Measurements from ENCODE around the gene HSPB8.

HSPB8 gene

DNA sequence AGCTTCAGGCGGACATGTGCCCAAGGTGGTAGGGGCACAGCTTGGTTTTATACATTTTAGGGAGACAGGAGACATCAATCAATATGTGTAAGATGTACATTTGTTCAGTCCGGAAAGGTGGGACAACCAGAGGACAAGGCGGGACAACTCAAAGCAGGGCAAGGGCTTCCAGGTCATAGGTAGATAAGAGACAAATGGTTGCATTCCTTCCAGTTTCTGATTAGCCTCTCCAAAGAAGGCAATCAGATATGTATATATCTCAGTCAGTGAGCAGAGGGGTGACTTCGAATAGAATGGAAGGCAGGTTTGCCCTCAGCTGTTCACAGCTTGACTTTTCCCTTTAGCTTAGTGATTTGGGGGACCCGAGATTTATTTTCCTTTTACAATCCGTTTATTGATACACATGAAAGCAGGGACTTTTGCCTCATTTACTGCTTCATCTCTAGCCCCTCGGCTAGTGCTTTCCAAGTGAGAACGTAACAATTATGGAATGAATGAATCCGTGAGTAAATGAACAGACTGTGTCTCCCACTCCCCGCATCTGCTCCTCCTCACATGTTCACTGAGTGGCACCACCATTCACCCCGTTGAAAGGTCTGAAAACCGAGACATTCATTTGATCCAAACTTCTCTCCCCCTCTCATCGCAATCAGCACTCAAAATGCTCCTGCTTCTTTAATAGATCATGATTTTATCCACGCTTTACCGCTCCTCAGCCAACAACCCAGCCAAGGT lies 6.9 kb upstream of the HSPB8 start:
- no peak for DNase-seq

DNA sequence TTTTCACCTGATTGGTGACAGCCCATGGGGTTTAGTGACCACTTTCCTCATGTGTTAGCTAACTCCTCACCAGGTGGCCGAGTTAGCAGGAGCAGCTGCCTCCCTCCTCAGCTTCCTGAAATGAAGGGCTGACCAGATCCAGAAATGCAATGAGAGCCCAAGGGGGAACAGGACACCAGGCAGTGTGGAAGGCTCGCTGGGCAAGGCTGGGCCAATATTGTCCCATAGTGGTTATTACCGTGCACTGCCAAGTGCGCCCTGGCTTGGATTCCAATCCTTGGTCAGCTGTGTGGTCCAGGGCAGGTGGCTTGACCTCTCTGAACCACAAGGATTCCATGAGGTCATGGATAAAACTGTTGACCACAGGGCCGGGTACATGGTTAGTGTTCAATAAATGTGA lies 3.6 kb upstream of the HSPB8 start:
- no peak for DNase-seq

GRCh38 chr12:119176267-119177055 lies 2.3 kb upstream of the HSPB8 start:
- DNase-seq, result peak in 1 of 3 donors; percentile 0

DNA sequence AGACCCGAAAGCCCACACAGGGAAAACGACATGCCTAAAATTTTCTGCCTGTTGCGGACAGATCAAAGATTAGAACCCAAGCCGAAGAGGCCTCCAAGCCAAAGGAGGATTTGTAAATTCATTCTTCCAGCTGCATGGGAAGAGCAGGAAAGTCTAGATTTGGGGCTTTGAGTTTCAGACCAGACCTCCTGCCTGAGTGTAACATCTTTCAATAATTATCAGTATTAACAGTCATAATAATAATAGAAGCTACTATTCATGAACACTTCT lies 1.7 kb upstream of the HSPB8 start:
- DNase-seq, result no peak

DNA sequence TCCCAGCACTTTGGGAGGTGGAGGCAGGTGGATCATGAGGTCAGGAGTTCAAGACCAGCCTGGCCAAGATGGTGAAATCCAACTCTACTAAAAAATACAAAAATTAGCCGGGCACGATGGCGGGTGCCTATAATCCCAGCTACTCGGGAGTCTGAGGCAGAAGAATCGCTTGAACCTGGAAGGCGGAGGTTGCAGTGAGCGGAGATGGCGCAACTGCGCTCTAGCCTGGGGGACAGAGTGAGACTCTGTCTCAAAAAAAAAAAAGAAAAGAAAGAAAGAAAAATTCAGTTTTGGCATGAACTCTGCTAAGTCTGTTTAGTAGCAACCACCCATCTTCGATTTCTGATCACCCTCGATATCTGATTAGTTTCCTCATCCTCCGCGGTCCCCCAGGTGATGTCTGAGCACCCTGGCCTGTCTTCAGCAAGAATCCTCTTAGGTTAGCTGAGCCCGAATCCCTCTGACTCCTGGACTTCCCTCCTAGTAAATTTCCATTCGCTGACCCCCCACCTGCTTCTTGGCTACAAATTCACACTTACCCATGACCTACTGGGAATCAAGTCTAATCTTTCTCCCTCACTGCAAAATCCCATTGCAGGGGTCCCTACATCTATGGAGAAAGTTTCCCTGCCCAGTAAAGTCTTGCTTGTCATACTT lies 879 bp upstream of the HSPB8 start:
- DNase-seq, result no peak

GRCh38 chr12:119179335-119180021 lies 747 bp downstream of the HSPB8 start:
- DNase-seq, result no peak

- DNase-seq, result no peak
Observed at GRCh38 chr12:119180380-119181040, 1.8 kb downstream of the HSPB8 start.

DNA sequence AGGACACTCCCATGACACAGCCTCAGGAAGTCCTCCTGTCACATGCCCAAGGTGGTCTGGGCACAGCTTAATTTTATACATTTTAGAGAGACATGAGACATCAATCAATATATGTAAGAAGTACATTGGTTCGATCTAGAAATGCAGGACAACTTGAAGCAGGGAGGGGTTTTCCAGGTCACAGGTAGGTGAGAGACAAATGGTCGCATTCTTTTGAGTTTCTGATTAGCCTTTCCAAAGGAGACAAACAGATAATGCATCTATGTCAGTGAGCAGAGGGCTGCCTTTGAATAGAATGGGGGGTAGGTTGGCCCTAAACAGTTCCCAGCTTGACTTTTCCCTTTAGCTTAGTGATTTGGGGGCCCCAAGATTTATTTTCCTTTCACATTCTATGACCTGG lies 2.5 kb downstream of the HSPB8 start:
- no peak for DNase-seq

DNA sequence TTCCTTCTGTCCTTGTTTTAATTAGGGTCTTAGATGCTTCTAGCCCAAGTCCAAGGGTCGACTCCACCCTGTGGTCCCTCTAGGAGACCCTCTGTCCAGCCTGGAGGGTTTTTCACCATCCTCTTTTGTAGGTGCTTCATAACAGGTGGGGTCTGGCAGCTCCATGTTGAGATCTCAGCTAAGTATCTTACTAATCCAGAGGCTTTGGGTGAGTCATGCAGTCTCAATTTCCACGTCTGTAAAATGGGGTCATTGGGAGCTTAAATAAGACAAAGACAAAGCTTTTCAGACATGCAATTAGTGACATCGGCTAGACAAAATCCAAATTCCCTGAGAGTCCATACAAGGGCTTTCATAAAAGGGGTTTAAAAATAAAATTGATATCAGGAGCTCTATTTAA lies 3.2 kb downstream of the HSPB8 start:
- no peak for DNase-seq

- no peak for DNase-seq
Observed at GRCh38 chr12:119182701-119183493, 4.2 kb downstream of the HSPB8 start.

DNA sequence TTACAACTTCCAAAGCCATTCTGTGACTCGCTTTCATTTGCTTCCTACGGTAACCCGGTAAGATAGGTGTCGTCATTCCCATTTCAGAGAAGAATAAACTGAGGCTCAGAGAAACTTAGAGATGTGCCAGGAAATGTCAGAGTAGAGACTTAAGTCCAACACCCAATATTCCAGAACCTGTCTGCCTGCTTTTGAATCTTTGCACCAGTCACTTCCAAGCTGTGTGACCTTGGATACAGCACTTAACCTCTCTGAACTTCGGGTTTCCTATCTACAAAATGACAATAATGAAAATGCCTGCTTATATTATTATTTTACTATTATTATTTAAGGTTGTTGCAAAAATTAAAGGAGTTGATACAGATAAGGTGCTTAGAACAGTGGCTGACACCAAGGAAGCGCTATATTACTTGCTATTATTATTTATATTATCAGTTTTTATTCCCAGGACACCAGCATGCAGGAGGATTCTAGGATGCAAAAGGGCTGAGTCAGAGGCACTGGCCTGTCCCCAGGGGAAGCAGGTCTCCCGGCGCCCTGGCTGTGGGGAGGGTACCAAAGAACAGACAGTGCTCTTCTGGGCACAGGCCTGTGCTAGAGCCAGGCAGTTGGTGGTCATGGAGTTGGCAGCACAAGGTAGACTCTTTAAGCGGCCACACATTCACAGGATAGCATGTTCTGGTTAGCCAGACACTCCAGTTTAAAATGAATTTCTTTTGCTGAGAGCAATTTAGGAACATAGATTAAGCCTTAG lies 5.4 kb downstream of the HSPB8 start:
- no peak for DNase-seq

DNA sequence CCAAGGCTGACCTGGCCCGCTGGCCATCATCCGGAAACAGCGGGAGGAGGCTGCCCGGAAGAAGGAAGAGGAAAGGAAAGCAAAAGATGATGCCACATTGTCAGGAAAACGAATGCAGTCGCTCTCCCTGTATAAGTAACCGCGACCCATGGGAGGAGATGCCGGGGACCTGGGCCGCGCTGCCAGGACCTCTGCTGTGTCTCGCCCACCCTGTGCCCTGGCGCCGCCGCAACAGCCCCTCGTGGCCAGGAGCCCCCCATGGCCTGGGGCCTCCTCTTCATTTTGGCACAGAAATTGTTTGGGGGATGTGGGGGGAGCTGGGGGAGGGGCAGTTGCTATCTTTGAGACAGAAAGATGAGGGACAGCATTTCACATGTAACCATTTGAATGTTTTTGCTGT lies 16.5 kb downstream of the HSPB8 start:
- no peak for DNase-seq

DNA sequence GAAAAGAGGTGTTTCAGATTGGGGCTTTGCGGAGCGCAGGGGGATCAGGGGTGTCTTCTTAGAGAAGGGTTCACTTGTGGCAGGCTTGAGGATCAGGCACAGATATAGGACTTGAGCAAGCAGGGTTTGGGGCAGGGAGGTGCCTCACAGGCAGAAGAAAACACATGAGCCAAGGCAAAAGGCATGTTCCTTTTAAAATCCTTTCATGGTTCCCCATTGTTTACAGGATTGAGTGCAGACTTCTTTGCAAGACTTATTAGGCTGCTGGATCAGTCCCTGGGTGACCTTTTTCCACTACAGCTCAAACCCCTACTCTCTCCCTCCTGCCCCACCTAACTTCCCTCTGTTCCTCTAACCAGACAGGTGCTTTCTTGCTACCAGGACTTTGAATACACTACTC lies 19.7 kb downstream of the HSPB8 start:
- no peak for DNase-seq

- DNase-seq, result no peak
Observed at GRCh38 chr12:119200601-119201000, 21.9 kb downstream of the HSPB8 start.

DNA sequence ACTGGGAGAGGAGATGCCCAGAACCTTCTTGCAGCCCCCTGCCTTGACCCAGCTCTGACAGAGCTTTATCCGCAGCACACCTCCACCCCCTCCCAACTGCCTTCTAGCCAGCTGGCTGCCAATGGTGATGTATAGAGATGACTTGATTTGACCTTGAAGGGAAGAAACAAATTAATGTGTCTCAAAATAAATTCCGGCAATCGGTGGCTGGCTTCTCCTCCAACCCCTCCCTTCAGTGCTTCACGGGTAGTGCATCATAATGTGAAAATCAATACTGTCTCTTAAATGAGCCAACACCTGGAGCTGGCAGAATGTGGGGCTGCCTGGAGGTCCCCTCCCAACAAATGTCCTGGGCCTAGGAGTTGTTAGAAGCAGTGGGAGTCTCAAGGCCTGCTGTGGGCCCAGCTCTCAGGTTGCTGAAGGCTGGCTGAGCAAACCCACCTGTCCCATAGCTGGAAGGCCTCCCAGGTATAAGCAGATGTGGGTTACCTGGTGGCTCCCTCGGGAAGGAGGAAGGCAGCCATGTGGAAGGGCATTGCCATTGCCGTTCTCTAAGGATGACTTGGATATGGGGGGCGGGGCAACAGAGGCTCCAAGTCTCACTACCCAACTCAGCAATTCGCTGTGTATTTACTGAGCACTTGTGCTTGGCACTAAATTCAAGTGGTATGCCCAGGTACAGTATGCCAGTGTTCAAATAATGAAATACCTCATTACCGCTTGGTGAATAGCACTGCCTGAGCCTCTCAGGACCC lies 23.2 kb downstream of the HSPB8 start:
- DNase-seq, result no peak

- DNase-seq, result no peak
Observed at GRCh38 chr12:119202544-119202943, 23.8 kb downstream of the HSPB8 start.

DNA sequence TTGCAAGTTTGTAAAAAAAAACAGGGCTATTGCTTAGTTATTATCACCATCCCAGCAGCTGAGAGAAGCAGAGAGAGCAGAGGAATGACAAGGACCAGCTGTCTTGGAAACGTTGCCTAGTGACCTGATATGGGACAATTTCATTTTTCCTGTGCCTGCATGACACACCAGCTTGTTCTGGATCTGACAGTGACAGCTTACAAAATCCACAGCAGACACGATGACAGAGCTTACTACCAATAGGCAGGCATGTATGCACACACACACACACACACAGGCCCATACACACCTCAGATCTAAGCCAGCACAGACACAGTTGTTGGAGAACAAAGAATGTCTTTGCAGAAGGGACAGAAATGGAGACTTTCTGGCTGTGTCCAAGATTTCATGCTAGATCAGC lies 25.4 kb downstream of the HSPB8 start:
- no peak for DNase-seq

DNA sequence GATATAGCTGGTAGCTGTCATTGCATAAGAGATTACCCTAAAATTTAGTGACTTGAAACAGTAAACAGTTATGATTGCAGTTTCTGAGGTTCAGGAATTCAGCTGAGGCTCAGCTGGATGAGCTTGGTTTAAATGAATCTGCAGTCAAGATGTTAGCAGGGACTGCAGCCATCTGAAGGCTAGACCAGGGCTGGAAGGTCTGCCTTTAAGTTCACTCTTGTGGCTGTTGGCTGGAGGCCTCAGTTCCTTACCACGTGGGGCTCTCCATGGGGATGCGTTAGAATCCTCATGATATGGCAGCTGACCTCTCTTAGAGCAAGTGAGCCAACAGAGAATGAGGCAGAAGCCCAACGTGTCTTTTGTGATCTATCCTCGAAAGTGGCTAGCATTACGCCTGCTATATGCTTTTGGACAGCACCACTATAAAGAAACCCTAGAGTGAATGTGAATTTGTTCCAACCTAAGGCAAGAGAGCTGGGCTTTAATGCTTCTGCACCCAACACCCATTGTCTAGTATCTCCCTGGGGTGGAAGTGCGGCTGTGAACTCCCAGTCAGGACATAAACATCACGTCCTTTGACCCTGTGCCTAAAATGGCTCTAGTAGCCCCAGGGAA lies 26.0 kb downstream of the HSPB8 start:
- DNase-seq, result no peak

GRCh38 chr12:119206348-119207062 lies 27.8 kb downstream of the HSPB8 start:
- no peak for DNase-seq

Data from suppressor macrophage treated with lipopolysaccharide for 1 hour (primary cell).